ENCODE data around the gene MOB3B.

Gene MOB3B

GRCh38 chr9:27356446-27356845 is 173.2 kb downstream of the MOB3B start:
- no peak for DNase-seq

DNA sequence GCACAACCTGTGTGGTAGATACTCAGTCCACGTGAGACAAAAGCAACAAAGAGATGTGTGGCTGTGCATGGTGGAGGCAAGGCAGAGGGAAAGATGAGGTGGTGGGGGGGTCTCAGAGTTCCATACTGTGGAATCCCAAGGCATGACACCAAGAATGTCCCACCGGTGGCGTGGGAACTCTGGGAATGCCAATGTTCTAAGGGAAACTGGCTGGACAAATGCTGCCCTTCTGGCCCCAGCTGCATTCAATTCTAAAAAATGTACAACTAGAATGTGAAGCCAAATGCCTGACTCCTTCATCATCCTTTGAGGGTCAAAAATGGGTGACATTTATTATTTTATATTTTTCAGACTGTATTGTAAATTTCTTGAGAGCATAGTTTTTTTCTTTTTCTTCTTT is 174.4 kb downstream of the MOB3B start:
- no peak for DNase-seq

- no peak for DNase-seq
Measured at GRCh38 chr9:27353474-27354229, 176.0 kb downstream of the MOB3B start.

DNA sequence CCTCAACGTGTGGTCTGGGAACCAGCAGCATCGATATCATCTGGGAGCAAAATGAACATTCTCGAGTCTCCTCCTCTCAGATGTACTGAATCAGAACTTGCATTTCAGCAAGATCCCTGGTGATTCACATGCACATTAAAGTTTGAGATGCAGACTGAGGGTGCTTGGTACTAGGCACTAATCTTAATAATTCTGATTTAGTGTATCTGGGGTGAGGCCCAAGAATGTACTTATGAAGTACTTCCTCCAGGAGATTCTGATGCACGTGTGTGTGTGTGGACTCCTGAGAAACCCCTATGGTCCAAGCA is 176.5 kb downstream of the MOB3B start:
- DNase-seq, result no peak

- no peak for DNase-seq
Measured at GRCh38 chr9:27352457-27353165, 177.0 kb downstream of the MOB3B start.

DNA sequence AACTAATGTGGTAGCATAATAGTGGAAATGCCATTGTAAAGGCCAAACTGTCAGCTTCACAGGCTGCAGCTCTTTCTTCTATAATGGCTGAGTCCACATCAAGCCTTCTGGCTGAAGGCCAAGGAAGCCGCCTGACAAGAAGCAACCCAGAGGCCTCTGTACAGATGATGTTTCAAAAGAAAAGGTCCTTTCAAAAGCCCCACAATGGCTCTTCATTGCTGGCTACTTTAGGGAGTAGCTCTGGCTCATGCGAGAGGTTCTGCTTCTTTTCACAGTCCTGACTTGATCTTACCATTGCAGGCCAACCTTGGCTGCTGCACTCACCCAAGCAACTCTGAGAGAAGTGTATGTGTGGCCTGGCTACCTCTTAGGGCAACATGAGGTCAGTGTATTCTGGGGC is 178.2 kb downstream of the MOB3B start:
- DNase-seq, result no peak

- no peak for DNase-seq
Measured at GRCh38 chr9:27350382-27350976, 179.1 kb downstream of the MOB3B start.

GRCh38 chr9:27349698-27350080 is 179.9 kb downstream of the MOB3B start:
- no peak for DNase-seq

GRCh38 chr9:27348785-27349697 is 180.6 kb downstream of the MOB3B start:
- no peak for DNase-seq

GRCh38 chr9:27347889-27348288 is 181.7 kb downstream of the MOB3B start:
- no peak for DNase-seq

DNA sequence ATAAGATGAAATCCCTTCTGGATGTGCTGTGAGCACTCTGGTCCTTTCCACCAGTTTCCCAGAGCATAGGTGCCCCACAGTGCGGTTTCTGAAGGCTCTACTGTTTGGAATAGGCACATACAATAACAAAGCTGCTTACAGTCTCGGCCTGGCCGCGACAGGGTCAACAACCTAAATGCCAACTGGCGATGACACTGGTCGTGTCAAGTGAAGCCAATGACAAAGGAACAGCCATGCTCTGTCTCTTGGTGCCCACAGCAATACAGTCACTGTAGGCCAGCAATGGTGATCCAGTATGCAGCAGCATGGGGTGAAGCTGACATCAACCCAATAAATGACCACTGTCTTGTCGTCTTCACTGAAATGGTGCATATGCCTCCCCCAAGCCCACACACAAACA is 184.8 kb downstream of the MOB3B start:
- DNase-seq, result no peak

DNA sequence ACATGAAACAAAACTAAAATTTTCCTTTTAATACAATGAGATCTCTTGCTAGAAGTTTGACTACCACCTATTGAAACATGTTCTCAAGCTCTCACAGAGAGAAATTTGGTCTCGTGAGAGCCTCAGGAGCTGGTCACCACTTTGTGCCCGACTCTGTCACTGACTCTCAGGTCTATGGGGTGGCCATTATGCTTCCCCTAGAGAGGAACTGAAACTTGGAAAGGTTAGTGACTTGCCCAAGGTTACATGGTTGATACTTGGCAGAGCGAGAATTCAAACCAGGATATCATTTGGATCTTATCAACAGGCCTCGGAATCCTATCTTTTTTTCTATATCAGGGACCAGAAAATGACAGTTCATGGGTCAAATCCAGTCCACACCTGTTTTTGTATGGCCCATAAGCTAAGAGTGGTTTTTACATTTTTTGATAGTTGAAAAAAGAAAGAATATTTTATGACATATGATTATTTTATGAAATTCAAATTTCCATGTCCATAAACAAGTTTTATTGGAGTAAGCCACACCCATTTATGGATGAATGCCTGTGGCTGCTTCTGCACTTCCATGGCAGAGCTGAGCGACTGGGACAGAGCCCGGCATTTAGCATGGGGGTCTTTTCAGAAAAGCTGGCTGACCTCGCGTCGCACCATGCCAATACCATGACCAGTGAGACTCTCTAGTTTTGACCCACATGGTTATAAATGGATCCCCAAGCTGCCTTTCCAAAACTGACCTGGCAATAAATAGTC is 187.9 kb downstream of the MOB3B start:
- DNase-seq, result no peak

GRCh38 chr9:27340961-27341511 is 188.6 kb downstream of the MOB3B start:
- DNase-seq, result no peak

- no peak for DNase-seq
Measured at GRCh38 chr9:27340285-27340674, 189.3 kb downstream of the MOB3B start.

DNA sequence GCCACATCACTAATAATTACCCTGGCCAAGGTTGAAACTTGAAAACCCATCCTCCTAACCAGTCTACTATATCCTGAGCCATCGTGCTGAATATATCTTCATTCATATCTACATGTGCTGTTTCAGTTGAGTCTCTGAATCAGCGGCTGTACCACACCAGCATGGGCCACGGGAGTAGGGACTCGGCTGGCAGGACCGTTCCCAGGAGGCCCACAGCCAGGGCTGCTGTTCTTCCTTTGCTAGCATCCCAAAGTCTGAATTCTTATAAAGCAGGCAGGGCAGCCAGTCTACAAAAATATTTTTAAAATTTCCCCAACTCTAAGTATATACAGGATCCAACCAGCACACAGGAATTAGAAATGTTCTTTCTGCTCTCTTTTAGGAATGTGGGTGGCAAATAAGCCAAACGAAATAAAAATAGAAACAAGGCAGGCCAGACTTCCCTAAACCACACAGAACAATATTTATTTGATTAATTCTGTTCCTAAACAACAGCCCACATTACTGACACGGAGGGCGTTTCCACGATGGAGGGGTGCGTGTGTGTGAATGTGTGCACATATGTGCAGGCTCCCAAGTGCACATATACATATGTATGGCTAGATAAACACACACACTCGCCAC is 189.8 kb downstream of the MOB3B start:
- no peak for DNase-seq

DNA sequence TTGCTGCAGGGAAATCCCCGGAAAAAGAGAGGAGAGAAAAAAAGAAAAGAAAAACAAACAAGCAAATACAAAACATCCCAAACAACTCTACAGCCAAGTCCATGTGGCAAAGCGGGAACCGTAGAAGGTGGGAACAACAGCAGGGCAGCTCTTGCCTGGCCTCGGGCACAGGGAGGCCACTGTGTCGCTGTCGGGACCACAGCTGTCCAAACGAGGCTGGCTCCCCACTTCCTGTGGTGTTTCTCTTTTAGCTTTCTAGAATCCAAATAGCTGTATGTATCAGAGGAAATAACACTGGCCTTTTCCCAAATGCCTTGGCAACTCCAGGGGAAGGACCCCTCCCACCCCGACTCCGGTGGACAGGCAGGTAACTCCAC is 191.1 kb downstream of the MOB3B start:
- DNase-seq, result no peak

DNA sequence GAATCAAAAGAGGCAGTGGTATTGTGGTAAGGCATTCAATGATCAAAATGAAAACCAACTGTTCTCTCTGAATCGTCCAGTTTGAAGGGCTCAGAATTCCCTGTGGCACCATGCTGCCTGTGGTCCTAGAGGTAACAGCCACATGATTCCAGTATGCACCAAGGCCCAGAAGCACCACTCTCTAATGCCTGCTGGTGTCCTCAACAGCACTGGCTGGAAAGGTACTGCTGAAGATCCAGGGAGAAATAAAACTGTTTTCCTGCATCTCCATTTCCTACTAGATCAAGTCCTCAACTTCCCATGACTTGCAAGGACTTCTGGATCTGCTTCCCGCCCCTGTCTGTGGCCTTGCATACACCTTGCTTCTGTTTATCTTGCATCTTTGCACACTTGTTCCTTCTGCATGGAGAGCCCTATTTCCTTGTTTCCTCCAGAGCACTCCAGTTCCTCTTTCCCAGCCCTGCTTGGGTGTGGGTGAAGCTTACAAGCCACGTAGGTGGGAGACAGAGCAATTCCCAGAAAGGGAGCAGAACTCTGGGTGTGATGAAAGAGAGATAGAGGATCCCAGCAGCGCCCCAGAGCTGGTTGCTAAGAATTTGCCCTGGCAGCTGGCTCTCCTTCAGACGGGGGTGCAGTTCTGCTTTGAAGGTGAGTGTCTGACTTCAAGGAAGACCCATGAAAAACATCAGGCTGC is 191.6 kb downstream of the MOB3B start:
- DNase-seq, result no peak

DNA sequence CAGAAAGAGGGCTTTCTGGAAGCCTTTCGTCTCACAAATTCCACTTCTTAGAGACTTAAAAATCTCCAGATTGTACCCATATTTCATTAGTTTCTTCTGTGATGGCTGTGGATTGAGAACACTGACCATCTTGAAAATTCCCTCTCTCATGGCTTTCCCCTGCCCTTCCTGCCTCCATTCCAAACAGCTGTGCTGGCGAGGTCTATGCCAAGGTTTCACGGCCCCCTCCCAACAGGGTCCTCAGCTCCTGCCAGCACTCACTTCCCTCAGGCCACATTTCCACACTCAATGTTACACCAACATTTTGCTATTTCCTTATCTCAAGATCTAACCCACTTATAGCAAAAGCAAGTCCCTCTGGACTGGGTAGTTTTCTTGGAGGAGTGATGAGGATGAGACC is 192.4 kb downstream of the MOB3B start:
- DNase-seq, result no peak

- no peak for DNase-seq
Measured at GRCh38 chr9:27336829-27337228, 192.8 kb downstream of the MOB3B start.

DNA sequence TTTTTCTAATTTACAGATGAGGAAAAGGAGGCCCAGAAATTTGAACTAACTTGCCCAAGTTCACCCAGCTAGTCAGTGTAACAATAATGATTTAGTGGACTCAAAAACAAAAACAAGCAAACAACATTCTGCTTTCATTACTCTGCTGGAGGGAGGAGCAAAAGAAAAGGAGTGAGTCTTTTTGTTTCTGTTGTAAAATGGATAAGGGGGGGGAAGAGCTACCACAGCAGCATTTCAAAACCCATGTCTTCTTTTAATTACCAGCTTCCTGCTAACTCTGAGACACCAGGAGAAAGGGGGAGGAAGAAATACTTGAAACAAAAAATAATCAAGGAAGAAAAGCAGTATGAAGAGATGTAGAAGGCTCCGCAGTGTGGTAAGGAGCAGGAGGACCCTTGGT is 193.5 kb downstream of the MOB3B start:
- no peak for DNase-seq

DNA sequence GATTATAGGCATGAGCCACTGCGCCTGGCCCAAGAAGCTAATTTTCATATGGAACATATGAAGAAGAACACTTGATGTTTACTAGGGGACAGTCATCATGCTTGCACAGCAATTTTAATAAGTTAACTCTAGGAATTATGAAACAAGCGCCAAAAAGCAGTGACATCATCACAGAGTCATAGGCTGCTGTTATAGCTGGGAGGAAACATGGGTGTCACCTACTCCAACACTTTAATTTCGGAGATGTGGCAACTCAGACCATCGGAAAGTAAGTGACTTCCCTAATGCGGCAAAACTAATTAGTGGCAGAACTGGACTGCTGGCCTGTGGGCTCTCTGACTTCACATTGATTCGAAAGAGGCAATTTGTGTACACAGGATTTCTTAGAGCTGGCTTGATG is 194.5 kb downstream of the MOB3B start:
- no peak for DNase-seq
